Endodermal cell (in vitro differentiated cells): ENCODE results near the gene DLG1. TPM values are rescaled to one million over a fixed set of nuclear protein-coding genes. Genes with fewer than 3 reads are reported as not detected.

Experiments
- DNase-seq: peaks from one replicate; pipeline ENCODE4 v3.0.0-alpha.2; 2017
- H3K27ac ChIP-seq: 2 replicates; pipeline ENCODE4 v1.5.1; 2013; ENCODE audit warnings: mild to moderate bottlenecking, low read depth, low read length, moderate library complexity
- H3K27me3 ChIP-seq: 2 replicates; pipeline ENCODE4 v1.6.1; 2013; ENCODE audit warnings: mild to moderate bottlenecking, low read length, moderate library complexity; ENCODE audit not compliant: insufficient read depth, control insufficient read depth, poor library complexity, severe bottlenecking
- H3K36me3 ChIP-seq: 2 replicates; pipeline ENCODE4 v1.7.0; 2013; ENCODE audit warnings: mild to moderate bottlenecking, low read length, moderate library complexity; ENCODE audit not compliant: control insufficient read depth, insufficient read depth
- H3K4me1 ChIP-seq: one replicate; pipeline ENCODE4 v1.7.0; 2013; ENCODE audit warnings: low read length; ENCODE audit not compliant: control insufficient read depth, insufficient read depth
- H3K4me3 ChIP-seq: 2 replicates; pipeline ENCODE4 v1.5.1; 2013; ENCODE audit warnings: mild to moderate bottlenecking, low read length, moderate library complexity
- H3K9ac ChIP-seq: 2 replicates; pipeline ENCODE4 v1.6.1; 2013; ENCODE audit warnings: mild to moderate bottlenecking, low read length, moderate library complexity; ENCODE audit not compliant: poor library complexity, severe bottlenecking; ENCODE audit errors: extremely low read depth
- H3K9me3 ChIP-seq: 2 replicates; pipeline ENCODE4 v1.6.1; 2013; ENCODE audit warnings: mild to moderate bottlenecking, low read length, moderate library complexity; ENCODE audit not compliant: control insufficient read depth
- H3K27ac Mint-ChIP-seq: 2 replicates; pipeline ENCODE4 v1.8.0; 2020; ENCODE audit warnings: mixed read lengths
- H3K27me3 Mint-ChIP-seq: 2 replicates; pipeline ENCODE4 v1.8.0; 2021; ENCODE audit warnings: mild to moderate bottlenecking, mixed read lengths; ENCODE audit not compliant: insufficient read depth
- H3K36me3 Mint-ChIP-seq: 2 replicates; pipeline ENCODE4 v1.8.0; 2020; ENCODE audit warnings: low read depth, mixed read lengths
- H3K4me1 Mint-ChIP-seq: 2 replicates; pipeline ENCODE4 v1.8.0; 2020; ENCODE audit warnings: mixed read lengths
- H3K4me3 Mint-ChIP-seq: 2 replicates; pipeline ENCODE4 v1.8.0; 2020; ENCODE audit warnings: mild to moderate bottlenecking, moderate library complexity, mixed read lengths
- H3K9me3 Mint-ChIP-seq: 2 replicates; pipeline ENCODE4 v1.8.0; 2020; ENCODE audit warnings: mild to moderate bottlenecking, mixed read lengths
- CTCF ChIP-seq: fragments of 200-600 bp; sonication (generic); conservative IDR thresholded peaks from 2 replicates; pipeline ENCODE4 v1.5.0; 2021; ENCODE audit warnings: antibody characterized with exemption, mild to moderate bottlenecking
- WGBS, 2 experiments: methylation state at CpG; one replicate each; pipeline versions ENCODE4 v1.1.5 to v1.1.7; 2013; ENCODE audit warnings: missing lambda C conversion rate in 2 of 2, mixed read lengths in 1 of 2; ENCODE audit not compliant: insufficient coverage in 1 of 2, insufficient read length in 1 of 2; 5-methylcytosine and 5-hydroxymethylcytosine counted together
- total RNA-seq, 2 donors: library from RNA; stranded (reverse); fragmentation: NEBNext Ultra II Directional in 1 of 2; extraction: Animal tissue kit (Norgen Biotek cat#: 25700) in 1 of 2; gene quantifications; 2 replicates in 1 of 2; 3 replicates in 1 of 2; pipeline ENCODE4 v1.2.1, GENCODE V29; 2021

Gene DLG1
- total RNA-seq, 2 donors from 2014 or later: 78.7 to 96.9 TPM

GRCh38 chr3:197105786-197106185, 192.6 kb downstream of the DLG1 start:
- Histone ChIP-seq H3K9ac (no peak overlapping the region), H3K36me3 (peaks cover 64% of the 10 kb centered on the region), H3K4me3 (no peak overlapping the region), H3K27ac (no peak overlapping the region), H3K9me3 (peaks cover 9% of the 10 kb centered on the region), H3K27me3 (no peaks in the 10 kb centered on the region), H3K4me1 (no peaks in the 10 kb centered on the region)
- 60 to 88% methylated on average over 1 to 2 of the region's 2 CpGs for WGBS, 2 experiments
- Mint-ChIP-seq H3K27ac (no peak overlapping the region), H3K4me1 (no peaks in the 10 kb centered on the region), H3K4me3 (no peak overlapping the region), H3K27me3 (no peaks in the 10 kb centered on the region), H3K9me3 (no peaks in the 10 kb centered on the region), H3K36me3 (peaks cover 47% of the 10 kb centered on the region)
- DNase-seq: no peak
- TF ChIP-seq CTCF: no peak

- Mint-ChIP-seq H3K9me3 (no peaks in the 10 kb centered on the region), H3K36me3 (peaks cover 40% of the 10 kb centered on the region), H3K4me3 (no peak overlapping the region), H3K27ac (no peak overlapping the region), H3K27me3 (no peaks in the 10 kb centered on the region), H3K4me1 (no peaks in the 10 kb centered on the region)
- Histone ChIP-seq H3K27ac (no peak overlapping the region), H3K4me3 (no peak overlapping the region), H3K4me1 (no peaks in the 10 kb centered on the region), H3K9ac (no peak overlapping the region), H3K9me3 (peaks cover 1% of the 10 kb centered on the region), H3K36me3 (peaks cover 59% of the 10 kb centered on the region), H3K27me3 (no peaks in the 10 kb centered on the region)
- 80 to 100% methylated on average over 1 of the region's 1 CpG for WGBS, 2 experiments
- DNase-seq: no peak
- TF ChIP-seq CTCF: no peak
These were observed 193.7 kb downstream of the DLG1 start for GRCh38 chr3:197104738-197105137.

- Histone ChIP-seq H3K9ac (no peak overlapping the region), H3K27ac (no peak overlapping the region), H3K27me3 (no peaks in the 10 kb centered on the region), H3K9me3 (no peaks in the 10 kb centered on the region), H3K36me3 (peaks cover 58% of the 10 kb centered on the region), H3K4me3 (no peak overlapping the region), H3K4me1 (no peaks in the 10 kb centered on the region)
- H3K4me3 Mint-ChIP-seq: no peak overlapping the region
- WGBS, 2 experiments: 100% methylated on average over 1 of the region's 1 CpG; no CpG with 5 or more reads in 1 of the 2 experiments
- no peak for TF ChIP-seq CTCF
- H3K4me1 Mint-ChIP-seq: no peaks in the 10 kb centered on the region
- H3K27ac Mint-ChIP-seq: no peak overlapping the region
- peaks cover 38% of the 10 kb centered on the region for H3K36me3 Mint-ChIP-seq
- H3K9me3 Mint-ChIP-seq: no peaks in the 10 kb centered on the region
- no peak for DNase-seq
- H3K27me3 Mint-ChIP-seq: no peaks in the 10 kb centered on the region
These were observed 194.6 kb downstream of the DLG1 start for GRCh38 chr3:197103766-197104165.
